AG10803 (cell line): ENCODE measurements around the gene SRP54.
A peak's percentile ranks its signal among the peaks of the same experiment; 100 is the strongest.

Source experiments
- DNase-seq: peaks from one replicate; pipeline ENCODE4 v3.0.0; 2010; ENCODE audit warnings: low read depth
- H3K4me3 ChIP-seq: 2 replicates; pipeline ENCODE4 v1.5.1; 2011; ENCODE audit warnings: mild to moderate bottlenecking, low read length, control low read depth
- CTCF ChIP-seq: conservative IDR thresholded peaks from 2 replicates; pipeline ENCODE4 v1.5.1; 2011; ENCODE audit warnings: mild to moderate bottlenecking, low read length, control low read depth, inconsistent platforms

The SRP54 gene

GRCh38 chr14:35068238-35069012 lies 85.6 kb downstream of the SRP54 start:
- peak; percentile 23 for DNase-seq
- TF ChIP-seq CTCF = no peak
- no peak overlapping the region for H3K4me3 ChIP-seq

DNA sequence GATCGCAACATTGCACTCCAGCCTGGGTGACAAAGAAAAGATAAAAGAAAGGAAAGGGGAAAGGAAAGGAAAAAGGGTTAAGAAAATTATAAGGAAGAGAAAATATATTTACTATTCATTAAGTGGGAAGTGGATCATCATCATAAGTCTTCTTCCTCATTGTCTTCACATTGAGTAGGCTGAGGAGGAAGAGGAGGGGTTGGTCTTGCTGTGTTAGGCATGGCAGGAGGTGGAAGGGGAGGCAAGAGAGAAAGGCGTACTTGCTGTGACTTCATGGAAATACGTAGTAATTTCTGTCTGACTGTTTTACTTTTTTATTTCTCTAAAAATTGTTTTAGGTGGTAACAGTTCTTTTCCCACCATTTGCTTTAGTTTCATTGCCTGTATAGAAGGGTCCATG lies 89.4 kb downstream of the SRP54 start:
- no peak for DNase-seq
- no peak for TF ChIP-seq CTCF
- no peak overlapping the region for H3K4me3 ChIP-seq

DNA sequence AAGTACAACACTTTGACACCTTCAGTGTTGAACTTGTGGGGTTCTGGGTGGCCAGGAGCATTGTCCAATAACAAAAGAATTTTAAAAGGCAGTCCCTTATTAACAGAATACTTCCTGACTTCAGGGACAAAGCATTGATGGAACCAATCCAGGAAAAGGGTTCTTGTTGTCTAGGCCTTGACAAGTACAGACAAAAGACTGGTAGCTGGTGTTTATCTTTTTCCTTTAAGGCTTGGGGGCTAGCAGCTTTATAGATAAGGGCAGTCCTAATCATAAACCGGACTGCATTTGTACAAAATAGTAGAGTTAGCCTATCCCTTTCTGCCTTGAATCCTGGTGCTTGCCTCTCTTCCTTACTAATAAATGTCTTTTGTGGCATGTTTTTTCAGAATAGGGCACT lies 90.7 kb downstream of the SRP54 start:
- DNase-seq = no peak
- no peak overlapping the region for H3K4me3 ChIP-seq
- no peak for TF ChIP-seq CTCF

GRCh38 chr14:35078082-35078481 lies 95.3 kb downstream of the SRP54 start:
- TF ChIP-seq CTCF = no peak
- H3K4me3 ChIP-seq = no peak overlapping the region
- DNase-seq = no peak
